SH-SY5Y (cell line): ENCODE measurements around the gene GALK2.

ENCODE experiments used
- GATA2 ChIP-seq: IDR thresholded peaks from 2 replicates; pipeline ENCODE4 v1.6.1; 2011; ENCODE audit warnings: mild to moderate bottlenecking, low read depth, low read length
- GATA3 ChIP-seq: IDR thresholded peaks from 2 replicates; pipeline ENCODE4 v1.6.1; 2011; ENCODE audit warnings: low read depth, mild to moderate bottlenecking, low read length, moderate library complexity

The GALK2 gene

DNA sequence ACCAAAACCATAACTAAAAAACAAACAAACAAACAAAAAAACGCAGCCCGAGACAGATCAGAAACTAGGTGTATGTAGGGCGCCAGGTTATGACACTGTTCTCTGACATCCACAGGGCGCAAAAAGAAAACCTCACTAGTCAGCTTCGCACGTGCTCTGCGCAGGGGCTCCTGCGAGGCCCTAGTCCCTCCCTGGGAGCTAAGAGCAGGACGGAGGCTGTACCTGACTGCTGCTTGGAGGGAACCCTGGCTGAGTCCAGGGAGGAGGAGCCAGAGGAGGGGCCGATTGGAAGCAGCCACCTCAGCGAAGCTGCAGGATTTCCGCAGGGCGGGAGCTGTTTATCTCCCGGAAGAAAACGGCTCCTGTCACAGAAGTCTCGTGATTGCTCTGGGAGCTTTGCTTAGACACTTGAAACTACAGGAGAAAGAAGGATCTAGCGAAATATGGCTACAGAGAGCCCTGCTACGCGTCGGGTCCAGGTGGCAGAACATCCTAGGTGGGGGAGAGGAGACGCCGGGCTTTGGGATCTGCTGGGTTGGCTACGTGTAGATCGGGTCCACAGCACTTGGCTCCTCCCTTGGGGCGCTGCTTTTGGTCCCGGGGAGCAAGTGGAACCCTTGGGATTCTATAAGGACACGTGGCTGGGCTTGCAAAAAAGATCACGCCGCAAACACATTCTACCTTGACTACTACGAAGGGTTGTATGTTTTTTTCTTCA is at the start of gene GALK2:
Gene GALK2, plus strand, starts transcription at position 368 of the 718 bp plus-strand sequence. Its CDS starts 76 bp downstream, at position 444.
- TF ChIP-seq GATA3 = no peak
- no peak for TF ChIP-seq GATA2

DNA sequence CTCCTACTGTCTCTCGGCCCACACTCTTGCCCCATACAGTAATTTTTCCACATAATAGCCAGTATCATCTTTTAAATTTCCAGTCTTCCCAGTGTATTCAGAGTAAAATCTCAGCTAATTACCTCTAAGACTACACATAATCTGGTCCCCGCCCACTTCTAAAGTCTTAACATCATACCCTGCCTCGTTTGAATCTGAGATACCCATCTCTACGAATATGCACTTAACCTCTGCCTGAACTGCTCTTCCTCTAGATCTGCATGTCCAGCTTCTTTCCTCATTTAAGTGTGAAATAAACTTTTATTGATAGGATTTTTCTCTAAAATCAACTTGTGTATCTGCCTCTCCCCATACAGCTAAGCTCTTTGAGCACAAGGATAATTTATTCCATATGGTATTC is 49.2 kb upstream of the GALK2 start:
- no peak for TF ChIP-seq GATA2
- TF ChIP-seq GATA3 = no peak

DNA sequence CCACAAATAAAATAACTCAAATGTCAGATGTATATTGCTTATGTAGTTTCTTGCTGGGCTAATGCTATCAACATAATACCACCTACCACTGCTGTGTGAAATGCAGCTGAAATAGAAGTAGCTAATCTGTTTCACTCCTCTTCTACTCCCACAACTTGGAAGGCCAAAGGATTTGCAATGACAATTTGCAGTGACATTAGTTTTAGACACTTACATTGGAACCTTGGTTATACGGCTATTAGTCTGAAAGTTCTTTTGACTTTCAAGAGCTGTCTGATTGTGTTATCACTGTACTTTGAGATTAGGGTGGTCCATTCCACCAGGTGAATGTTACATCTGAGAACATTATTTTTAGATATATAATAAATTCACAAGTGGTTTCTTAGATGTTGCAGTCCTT is 48.1 kb upstream of the GALK2 start:
- TF ChIP-seq GATA3 = no peak
- no peak for TF ChIP-seq GATA2

DNA sequence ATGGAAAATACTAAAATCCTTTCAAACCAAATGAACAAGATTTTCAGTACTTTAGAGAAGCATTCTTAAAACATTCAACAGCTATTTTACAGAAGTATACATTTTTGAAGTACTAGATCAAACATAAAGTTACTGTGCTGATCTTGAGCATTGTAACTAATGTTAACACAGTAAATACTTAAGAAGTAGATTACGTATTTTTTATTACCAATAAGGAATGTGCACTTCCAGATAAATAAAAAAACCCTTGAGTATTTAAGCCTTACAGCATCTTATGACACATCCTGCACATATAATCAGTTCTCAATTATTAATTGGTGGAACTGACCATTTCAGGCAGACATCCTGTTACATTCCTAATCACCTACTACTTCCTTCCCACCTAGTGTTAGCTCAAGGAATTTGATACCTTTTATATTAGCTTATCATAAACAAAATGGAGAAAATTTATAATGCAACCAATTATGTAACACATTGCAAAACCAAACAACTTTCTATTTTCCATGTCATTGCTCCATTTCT is 47.4 kb upstream of the GALK2 start:
- TF ChIP-seq GATA3 = no peak
- TF ChIP-seq GATA2 = no peak

DNA sequence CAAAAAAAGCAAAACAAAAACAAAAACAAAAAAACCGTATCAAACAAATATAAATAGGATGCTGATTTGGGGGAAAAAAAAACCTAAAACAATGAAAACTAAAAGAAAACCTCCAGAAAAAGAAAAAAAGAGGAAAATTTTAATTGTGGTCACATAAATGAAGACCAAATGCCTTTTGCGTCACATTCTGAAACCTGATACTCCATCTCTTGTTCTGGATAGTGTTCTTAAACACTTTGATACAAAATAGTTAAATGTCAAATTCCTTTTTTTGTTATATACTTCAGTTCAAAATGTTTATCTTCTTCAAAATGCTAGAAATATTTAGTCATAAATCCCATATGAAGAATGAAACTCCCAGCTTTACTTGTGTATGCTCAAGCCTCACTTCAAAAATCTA is 45.7 kb upstream of the GALK2 start:
- TF ChIP-seq GATA2 = no peak
- no peak for TF ChIP-seq GATA3

DNA sequence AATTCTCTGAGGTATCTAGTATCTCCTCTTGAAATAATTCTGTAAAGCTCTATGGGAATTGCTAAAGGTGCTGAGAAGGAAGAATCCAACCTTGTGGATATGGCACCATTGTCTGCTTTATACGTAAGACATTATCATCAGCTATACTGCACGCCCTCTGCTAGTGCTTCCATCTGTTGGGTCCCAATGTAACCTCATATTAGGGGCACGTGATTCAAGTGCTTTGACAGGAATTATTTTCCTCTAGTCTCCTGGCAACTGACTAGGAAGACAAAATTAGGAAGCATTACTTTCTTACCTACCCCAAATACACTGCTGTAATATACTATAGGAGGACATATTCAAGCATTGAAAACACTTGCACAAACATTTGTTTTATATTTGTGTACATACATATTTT is 38.6 kb upstream of the GALK2 start:
- TF ChIP-seq GATA3 = no peak
- TF ChIP-seq GATA2 = no peak

DNA sequence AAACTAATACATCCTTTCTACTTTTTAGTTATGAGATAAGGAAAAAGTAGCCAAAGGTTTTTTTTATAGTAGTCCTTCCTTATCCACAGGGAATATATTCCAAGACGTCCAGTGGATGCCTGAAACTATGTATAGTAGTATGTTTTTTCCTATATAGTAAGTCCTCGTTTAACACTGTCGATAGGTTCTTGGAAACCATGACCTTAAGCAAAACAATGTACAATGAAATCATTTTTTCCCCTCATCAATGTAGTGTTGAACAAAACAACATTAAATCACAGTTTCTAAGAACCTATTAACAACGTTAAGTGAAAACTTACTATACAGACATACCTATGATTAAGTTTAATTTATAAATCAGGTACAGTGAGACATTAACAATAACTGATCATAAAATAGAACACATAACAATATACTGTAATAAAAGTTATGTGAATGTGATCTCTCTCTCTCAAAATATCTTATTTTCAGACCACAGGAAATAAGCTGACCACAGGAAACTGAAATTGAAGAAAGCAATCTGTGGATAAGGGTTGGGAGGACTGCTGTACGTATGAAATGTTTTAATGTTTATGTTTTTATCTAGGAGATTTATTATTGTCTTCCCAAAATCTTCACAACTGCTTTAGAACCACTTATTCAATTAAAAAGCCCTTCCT is 35.2 kb upstream of the GALK2 start:
- TF ChIP-seq GATA3 (no peak), GATA2 (no peak)

DNA sequence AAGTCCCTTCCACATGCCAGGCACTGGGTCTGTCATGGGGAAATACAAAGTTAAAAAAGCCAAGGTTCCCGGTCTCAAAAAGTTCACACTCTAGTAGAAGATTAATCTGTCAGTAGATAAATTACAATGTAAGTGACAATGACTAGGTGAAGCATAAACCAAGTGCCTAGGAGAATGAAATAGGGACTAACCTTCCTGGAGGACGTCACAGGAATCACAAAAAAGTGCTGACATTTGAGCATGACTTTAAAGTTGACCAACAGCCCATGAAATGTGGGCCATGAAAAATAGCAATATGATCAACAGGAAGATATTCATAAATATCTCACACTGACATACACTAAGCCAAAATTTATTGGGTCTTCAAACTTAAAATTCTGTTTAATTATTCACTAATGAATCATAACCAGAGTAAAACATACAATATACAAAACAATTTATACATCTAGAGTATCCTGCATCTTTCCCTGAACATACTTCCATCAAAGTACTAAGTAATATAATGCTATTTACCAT is 34.6 kb upstream of the GALK2 start:
- TF ChIP-seq GATA2 (no peak), GATA3 (no peak)

DNA sequence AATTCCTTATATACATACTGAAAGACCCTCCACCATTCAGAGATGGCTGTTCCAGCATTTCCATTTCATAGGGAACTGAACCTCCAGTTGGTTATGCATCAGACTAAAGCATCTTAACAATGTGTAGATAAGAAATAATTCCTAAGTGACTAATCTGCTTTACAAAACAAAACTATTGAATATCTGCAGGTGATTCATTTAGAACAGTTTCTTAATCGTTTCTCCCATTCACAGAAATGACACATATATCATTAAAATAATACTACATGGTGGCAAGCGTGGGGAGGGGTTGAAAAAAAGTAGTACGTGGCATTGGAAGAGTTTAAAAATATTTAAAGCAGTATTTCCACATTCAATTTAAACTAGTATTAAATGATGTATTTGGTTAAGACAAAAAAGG is 34.1 kb upstream of the GALK2 start:
- no peak for TF ChIP-seq GATA3
- TF ChIP-seq GATA2 = no peak

DNA sequence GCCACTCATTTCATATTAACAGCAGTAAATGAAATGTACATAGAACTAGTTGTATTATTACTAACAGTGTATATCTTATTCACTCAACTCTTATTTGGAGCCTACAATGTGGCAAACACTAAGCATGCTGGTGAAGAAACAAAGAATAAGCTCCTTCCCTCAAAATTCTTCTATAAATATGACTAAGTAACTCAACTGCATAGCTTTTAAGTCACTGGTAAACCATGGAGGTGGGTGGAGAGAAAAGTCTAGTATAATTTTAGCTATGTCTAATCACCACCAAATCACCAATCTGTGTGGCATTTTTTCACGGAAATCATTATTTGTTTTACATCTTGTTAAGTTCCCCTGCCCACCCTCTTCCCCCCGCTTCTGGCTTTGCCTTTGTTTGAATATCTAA is 32.2 kb upstream of the GALK2 start:
- TF ChIP-seq GATA2 (no peak), GATA3 (no peak)

DNA sequence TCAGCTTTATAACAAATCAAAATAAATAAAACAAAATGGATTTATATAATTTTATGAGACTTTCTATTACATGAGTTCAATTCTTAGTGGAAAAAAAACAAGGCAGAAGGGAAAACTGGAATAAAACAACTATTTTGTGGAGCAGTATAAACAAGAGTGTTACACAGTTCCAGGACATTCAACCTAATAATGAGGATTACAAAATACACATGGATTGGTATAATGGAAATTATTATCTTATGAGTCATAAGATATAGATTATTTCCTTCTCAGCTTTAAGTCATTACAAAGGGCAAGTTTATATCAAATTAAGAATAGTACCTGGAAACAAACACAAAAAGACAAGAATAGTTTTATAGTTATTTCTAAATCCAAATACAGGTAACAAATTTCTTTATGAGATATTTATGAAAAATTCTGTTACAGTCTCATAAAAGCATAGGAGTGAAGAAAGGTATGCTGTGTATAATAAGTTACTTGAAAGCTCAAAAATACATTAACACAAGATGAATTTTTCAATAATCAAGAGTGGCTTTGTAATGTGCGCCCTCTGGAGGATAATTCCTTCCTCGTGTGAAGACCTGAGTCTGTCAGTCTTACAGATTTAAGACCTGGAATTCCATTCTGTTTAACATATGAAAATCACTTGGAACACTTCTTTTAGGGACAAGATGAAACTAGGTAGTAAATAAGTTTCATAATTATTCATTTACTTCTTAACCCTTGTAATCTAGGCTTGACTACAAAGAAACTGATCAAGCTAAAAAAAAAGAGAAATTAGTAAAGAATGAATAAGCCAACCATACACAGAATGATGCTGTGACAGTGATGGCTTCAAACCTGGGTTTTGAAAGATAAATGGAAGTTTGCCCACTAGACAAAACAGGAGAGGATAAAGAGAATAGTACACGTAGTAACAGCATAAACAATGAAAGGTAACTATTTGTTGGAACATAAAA is 24.1 kb upstream of the GALK2 start:
- no peak for TF ChIP-seq GATA2
- TF ChIP-seq GATA3 = no peak

DNA sequence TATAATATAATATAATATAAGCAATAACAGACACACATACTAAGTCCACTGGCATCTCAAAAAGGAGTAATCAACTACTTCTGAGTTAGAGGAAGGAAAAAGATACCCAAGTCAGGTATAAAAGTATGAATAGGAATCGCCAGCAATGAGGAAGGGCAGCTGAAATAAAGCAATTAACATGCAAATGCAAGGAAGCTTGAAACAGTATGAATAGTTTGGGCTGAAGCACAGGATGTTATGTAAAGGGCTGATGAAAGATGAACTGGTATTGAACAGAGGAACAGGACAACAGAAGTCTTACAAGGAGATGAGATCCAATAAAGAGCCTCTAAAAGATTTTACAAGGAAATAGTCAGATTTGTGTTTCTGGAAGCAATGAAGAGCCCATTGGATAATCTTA is 21.7 kb upstream of the GALK2 start:
- TF ChIP-seq GATA3 (no peak), GATA2 (no peak)

DNA sequence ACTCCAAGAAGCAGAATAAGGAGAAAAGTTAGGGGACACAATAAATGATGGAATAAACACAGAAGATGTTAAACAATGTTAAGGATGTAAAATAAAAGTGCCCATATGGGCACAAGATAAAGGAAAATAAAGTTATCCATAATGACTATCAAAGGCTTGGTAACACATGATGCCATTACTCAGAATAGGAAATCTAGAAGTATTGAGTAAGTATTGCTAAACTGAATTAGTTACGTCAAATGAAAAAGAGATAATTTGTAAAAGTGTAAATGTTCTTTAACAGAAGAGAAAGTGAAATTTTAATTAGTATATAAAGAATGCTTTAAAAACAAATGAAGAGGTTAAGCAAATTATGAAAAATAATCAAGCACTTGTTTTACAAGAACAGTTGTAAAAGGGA is 21.3 kb upstream of the GALK2 start:
- TF ChIP-seq GATA2 (no peak), GATA3 (no peak)

DNA sequence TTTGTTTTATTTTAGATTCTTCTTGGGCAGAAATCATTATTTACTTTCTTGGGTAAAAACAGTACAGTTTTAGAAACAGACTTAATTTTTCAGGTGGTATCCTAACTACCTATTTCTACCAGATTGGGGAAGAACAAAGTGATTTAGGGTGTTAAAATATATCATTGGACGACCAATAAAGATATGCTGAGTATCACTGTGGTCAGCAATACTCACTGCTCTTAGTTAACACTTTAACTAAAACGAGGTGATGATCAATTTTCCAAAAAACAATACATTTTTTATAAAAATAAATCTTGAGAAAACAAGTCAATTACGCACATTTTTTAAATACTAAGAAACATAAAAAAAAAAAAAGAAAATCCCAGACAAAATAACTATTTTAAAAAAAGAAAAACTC is 18.2 kb upstream of the GALK2 start:
- TF ChIP-seq GATA2 (no peak), GATA3 (no peak)
